Nephron (organoid): ENCODE measurements around the gene SFXN4.

Experiments used
- H3K27ac Mint-ChIP-seq, 3 experiments: 2 replicates each; pipeline ENCODE4 v1.8.0; 2020; ENCODE audit warnings: mixed read lengths in 3 of 3, mild to moderate bottlenecking in 2 of 3, moderate library complexity in 1 of 3
- H3K27me3 Mint-ChIP-seq: 2 replicates; pipeline ENCODE4 v1.8.0; 2021; ENCODE audit warnings: low read depth, mild to moderate bottlenecking, moderate library complexity, mixed read lengths
- H3K36me3 Mint-ChIP-seq: 2 replicates; pipeline ENCODE4 v1.8.0; 2020; ENCODE audit warnings: low read depth, mixed read lengths
- H3K4me1 Mint-ChIP-seq: 2 replicates; pipeline ENCODE4 v1.8.0; 2020; ENCODE audit warnings: mixed read lengths
- H3K4me3 Mint-ChIP-seq, 3 experiments: 2 replicates each; pipeline ENCODE4 v1.8.0; 2020; ENCODE audit warnings: mild to moderate bottlenecking in 3 of 3, mixed read lengths in 3 of 3, moderate library complexity in 2 of 3
- H3K9me3 Mint-ChIP-seq: 2 replicates; pipeline ENCODE4 v1.8.0; 2020; ENCODE audit warnings: mixed read lengths
- CTCF ChIP-seq, 3 experiments: fragments of 200-600 bp; sonication (generic); IDR thresholded peaks; one replicate each; pipeline ENCODE4 v1.5.0; 2021; ENCODE audit warnings: antibody characterized with exemption in 3 of 3; ENCODE audit not compliant: unreplicated experiment in 3 of 3

SFXN4 gene

GRCh38 chr10:119209035-119209735 is 43.7 kb upstream of the SFXN4 start:
- TF ChIP-seq CTCF (IDR thresholded peaks at IDR 0.05; ENCODE audit: unreplicated experiment in 3 of 3): peak; percentile 75 to 80 (median 76)
- Mint-ChIP-seq H3K9me3 (no peaks in the 10 kb centered on the region), H3K27ac (peak overlapping the region; percentile 48 to 82 (median 76)), H3K4me1 (peaks cover 50% of the 10 kb centered on the region), H3K27me3 (peaks cover 4% of the 10 kb centered on the region), H3K4me3 (peak overlapping the region; percentile 92 to 97 (median 93)), H3K36me3 (no peaks in the 10 kb centered on the region)

GRCh38 chr10:119208553-119208940 is 43.0 kb upstream of the SFXN4 start:
- H3K4me1 Mint-ChIP-seq: peaks cover 50% of the 10 kb centered on the region
- no peaks in the 10 kb centered on the region for H3K9me3 Mint-ChIP-seq
- no peaks in the 10 kb centered on the region for H3K36me3 Mint-ChIP-seq
- H3K4me3 Mint-ChIP-seq: peak overlapping the region; percentile 92 to 97 (median 93)
- peak overlapping the region; percentile 48 to 83 (median 82) for H3K27ac Mint-ChIP-seq
- H3K27me3 Mint-ChIP-seq: peaks cover 8% of the 10 kb centered on the region
- no peak for TF ChIP-seq CTCF (IDR thresholded peaks at IDR 0.05; ENCODE audit: unreplicated experiment in 3 of 3)

- no peaks in the 10 kb centered on the region for H3K9me3 Mint-ChIP-seq
Observed at GRCh38 chr10:119207713-119208552, 42.4 kb upstream of the SFXN4 start.

DNA sequence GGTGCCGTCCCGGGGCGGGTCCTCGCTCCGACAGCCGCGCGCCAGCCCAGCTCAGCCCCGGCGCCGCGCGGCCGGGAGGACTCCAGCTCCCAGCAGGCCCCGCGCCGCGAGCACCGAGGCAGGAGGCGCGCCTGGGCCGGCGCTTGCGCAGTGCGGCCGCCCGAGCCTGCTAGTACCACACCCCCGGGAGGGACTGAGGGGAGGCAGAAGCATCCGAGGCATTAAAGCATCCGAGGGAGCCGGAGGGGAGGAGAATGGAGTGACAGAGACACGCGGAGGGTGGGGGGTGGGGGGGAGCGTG is 41.8 kb upstream of the SFXN4 start, which contains the start of gene GRK5:
GRK5 (plus strand) TSS at position 206 of the 301 bp plus-strand sequence. CDS start 347 bp downstream, outside the sequence.
- Mint-ChIP-seq H3K36me3 (no peaks in the 10 kb centered on the region), H3K4me3 (peak within 1 kb of the TSS; percentile 93 to 97 (median 95)), H3K27me3 (peaks cover 14% of the 10 kb centered on the region), H3K4me1 (peaks cover 54% of the 10 kb centered on the region), H3K27ac (peak within 1 kb of the TSS; percentile 93 to 94 (median 94)), H3K9me3 (no peaks in the 10 kb centered on the region)
- TF ChIP-seq CTCF (IDR thresholded peaks at IDR 0.05; ENCODE audit: unreplicated experiment in 3 of 3): no peak

More at GRCh38 chr10:119207713-119208552, 42.4 kb upstream of the SFXN4 start:
- Mint-ChIP-seq H3K36me3 (no peaks in the 10 kb centered on the region), H3K27ac (peak overlapping the region; percentile 48 to 83 (median 82)), H3K27me3 (peaks cover 13% of the 10 kb centered on the region), H3K4me3 (peak overlapping the region; percentile 92 to 97 (median 93)), H3K4me1 (peaks cover 53% of the 10 kb centered on the region)
- TF ChIP-seq CTCF (IDR thresholded peaks at IDR 0.05; ENCODE audit: unreplicated experiment in 3 of 3): no peak

DNA sequence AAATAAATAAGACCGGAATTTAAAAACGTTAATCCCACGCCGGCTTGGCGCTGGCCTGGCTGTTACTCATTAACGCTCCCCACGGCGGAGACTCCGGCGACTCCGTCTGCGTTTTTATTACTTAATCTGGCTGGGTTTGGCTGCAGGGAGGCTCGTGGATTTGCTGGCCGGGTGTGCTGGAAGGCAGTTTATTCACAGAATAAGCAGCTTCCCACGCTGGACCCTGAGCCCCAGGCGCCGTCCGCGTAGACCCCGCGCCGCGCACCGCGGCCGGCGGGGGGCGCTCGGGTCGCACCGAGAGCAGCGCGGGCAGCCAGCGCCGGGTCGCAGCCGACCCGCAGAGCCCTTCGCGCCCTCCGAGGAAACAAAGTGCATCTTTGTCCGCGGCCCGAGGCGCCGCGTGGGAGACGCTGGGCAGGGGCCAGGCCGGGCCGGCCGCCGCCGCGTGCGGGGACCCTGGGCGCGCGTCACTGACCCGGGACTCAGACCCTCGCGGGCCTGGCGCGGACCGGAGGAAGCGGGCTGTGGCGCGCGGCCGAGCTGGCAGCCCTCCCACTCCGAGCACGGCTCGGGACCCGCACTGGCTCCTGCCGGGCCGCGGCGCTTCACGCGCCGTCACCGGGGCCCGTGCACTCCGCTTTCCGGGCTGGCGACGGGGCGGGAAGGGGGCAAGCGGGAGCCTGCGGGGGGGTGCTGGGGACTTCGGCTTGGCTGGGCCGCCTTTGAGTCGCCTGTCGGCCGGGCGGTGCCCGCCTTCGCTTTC is 41.3 kb upstream of the SFXN4 start:
- peaks cover 14% of the 10 kb centered on the region for H3K27me3 Mint-ChIP-seq
- TF ChIP-seq CTCF (IDR thresholded peaks at IDR 0.05; ENCODE audit: unreplicated experiment in 3 of 3): peak; percentile 78 to 91 (median 84)
- peaks cover 48% of the 10 kb centered on the region for H3K4me1 Mint-ChIP-seq
- H3K27ac Mint-ChIP-seq: peak overlapping the region; percentile 93 to 94 (median 94)
- no peaks in the 10 kb centered on the region for H3K9me3 Mint-ChIP-seq
- H3K36me3 Mint-ChIP-seq: no peaks in the 10 kb centered on the region
- H3K4me3 Mint-ChIP-seq: peak overlapping the region; percentile 91 to 95 (median 92)
